GM23248 (cell line): Measurements from ENCODE around the gene TTR.

Experiments
- EZH2 ChIP-seq: fragments of 200-600 bp; sonication (generic); IDR thresholded peaks from 2 replicates; pipeline ENCODE4 v1.6.1; 2018; ENCODE audit warnings: antibody characterized with exemption, mild to moderate bottlenecking; ENCODE audit not compliant: insufficient read depth, poor library complexity, severe bottlenecking
- EZH2phosphoT487 ChIP-seq: fragments of 200-600 bp; sonication (generic); IDR thresholded peaks from 2 replicates; pipeline ENCODE4 v1.6.1; 2018; ENCODE audit warnings: antibody characterized with exemption, moderate library complexity, mild to moderate bottlenecking, low read depth; ENCODE audit not compliant: insufficient read depth

GRCh38 chr18:31576670-31577069, 15.0 kb upstream of the TTR start:
- TF ChIP-seq EZH2 (no peak), EZH2phosphoT487 (no peak)
